ENCODE measurements around the gene TRIM52.
"Not testable (repeated sequence)": the region's sequence is repeated elsewhere in the genome, so short reads cannot be mapped to it uniquely, and the experiment has no call there.

TRIM52 gene

DNA sequence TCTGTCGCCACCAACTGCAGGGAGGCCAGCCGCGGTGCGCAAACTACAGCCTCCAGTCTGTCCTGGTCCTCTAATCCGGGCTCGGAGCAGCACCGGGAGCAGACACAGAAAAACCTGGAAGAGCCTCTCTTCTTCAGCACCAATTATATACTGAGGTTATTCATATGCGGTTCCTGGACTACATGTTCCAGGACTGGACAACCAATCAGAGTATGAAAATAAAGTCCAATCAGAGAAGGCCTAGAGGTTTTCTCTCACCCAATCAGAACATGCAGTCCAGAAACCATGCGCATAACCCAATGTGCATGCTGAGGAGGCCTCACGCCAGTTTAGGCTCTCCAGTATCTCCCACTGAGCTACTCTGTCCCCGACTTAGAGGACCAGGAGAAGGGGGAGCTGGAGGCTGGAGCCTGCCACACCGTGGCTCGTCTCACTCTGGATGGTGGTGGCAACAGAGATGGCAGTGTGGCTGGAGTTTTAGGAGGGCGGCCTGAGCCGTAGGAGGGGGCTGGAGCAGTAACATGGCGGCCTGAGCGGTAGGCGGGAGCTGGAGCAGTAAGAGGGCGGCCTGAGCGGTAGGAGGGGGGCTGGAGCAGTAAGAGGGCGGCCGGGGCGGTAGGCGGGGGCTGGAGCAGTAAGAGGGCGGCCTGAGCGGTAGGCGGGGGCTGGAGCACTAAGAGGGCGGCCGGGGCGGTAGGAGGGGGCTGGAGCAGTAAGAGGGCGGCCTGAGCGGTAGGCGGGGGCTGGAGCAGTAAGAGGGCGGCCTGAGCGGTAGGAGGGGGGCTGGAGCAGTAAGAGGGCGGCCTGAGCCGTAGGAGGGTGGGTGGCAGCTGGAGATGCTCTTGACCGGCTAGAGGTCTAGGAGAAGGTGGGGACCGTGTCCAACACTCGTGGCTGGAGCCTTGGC is 20.4 kb upstream of the TRIM52 start:
- H3K27ac ChIP-seq: no peak overlapping the region

GRCh38 chr5:181280251-181280762 is 19.4 kb upstream of the TRIM52 start:
- no peak overlapping the region for H3K27ac ChIP-seq
- TF ChIP-seq CTCF (conservative IDR thresholded peaks at IDR 0.05): no peak

More for the DNA sequence above, 20.4 kb upstream of the TRIM52 start:
- TF ChIP-seq CTCF (conservative IDR thresholded peaks at IDR 0.05): no peak

DNA sequence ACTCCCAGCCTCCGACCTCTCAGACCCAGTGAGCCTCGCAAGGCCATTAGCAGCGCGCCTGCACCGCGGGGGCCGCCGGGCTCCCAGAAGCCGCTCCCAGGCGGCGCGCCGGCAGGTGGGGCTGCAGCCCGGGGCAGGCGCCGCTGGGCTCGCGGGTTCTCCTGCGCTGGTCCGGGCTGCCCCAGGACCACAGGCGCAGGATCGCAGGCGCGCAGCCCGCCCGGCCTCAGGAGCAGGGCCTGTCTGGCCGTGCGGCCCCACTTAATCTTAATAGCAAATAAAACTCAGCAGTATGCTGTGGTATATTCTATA is 12.4 kb upstream of the TRIM52 start:
- not testable (repeated sequence) for H3K27ac ChIP-seq

DNA sequence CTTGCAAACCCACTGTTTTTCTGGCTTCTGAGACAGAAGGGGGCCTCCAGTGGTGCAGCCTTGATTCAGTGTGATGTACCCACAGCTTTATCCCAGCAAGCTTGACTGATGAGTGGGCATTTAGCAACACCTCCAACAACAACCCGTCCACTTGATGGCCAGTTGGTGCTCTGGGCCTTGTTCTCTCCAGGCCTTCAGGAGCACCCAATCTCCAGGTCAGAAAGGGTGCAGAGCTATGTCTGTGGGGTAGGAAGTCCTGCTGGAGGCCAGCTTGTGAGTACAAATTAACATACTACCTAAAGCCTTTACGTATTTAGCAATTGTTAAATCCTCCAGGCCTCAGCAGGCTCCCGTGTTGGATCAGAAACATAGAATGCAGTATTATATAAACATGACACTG is 10.1 kb upstream of the TRIM52 start:
- no peak for TF ChIP-seq CTCF (conservative IDR thresholded peaks at IDR 0.05)
- no peak overlapping the region for H3K27ac ChIP-seq

DNA sequence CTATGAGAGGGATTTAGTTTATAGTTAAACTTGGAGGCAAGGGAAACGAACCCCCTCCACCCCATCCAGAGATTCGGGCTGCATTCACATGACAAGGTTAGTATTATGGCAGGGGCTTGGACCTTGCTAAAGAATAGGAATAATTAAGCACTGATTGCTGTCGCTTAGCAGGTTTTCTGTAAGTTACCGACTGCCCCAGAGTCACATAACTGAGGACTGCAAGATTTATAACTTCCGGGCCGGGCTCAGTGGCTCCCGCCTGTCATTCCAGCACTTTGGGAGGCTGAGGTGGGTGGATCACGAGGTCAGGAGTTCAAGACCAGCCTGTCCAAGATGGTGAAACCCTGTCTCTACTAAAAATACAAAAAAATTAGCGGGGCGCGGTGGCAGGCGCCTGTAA is 7.0 kb upstream of the TRIM52 start:
- H3K27ac ChIP-seq: not testable (repeated sequence)

DNA sequence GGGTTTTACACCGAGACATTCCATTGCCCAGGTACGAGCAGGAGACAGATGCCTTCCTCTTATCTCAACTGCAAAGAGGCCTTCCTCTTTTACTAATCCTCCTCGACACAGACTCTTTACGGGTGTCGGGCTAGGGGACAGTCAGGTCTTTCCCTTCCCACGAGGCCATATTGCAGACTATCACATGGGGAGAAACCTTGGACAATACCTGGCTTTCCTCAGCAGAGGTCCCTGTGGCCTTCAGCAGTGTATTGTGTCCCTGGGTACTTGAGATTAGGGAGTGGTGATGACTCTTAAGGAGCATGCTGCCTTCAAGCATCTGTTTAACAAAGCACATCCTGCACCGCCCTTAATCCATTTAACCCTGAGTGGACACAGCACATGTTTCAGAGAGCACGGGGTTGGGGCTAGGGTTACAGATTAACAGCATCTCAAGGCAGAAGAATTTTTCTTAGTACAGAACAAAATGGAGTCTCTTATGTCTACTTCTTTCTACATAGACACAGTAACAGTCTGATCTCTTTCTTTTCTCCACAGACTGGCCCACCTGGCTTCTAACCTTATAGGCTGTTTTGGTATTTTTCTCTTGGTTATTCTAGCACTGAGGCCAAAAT is 6.5 kb upstream of the TRIM52 start:
- not testable (repeated sequence) for H3K27ac ChIP-seq

GRCh38 chr5:181265092-181265671 is 4.2 kb upstream of the TRIM52 start:
- peak overlapping the region; percentile 99 for H3K27ac ChIP-seq
- no peak for TF ChIP-seq CTCF (conservative IDR thresholded peaks at IDR 0.05)

More for the DNA sequence above, 6.5 kb upstream of the TRIM52 start:
- TF ChIP-seq CTCF (conservative IDR thresholded peaks at IDR 0.05): peak; percentile 3; the same call in 1 of the 2 replicates

GRCh38 chr5:181263633-181264032 is 2.7 kb upstream of the TRIM52 start:
- peak overlapping the region; percentile 99 for H3K27ac ChIP-seq
- no peak for TF ChIP-seq CTCF (conservative IDR thresholded peaks at IDR 0.05)
